Head of caudate nucleus (tissue), 42 donors: ENCODE measurements around the gene C5orf22.
"Not testable (repeated sequence)": the region's sequence is repeated elsewhere in the genome, so short reads cannot be mapped to it uniquely, and the experiment has no call there.

Experiments used
- DNase-seq, 42 donors: peaks; one replicate each; pipeline versions ENCODE4 v3.0.0 to v3.0.0-alpha.2; 2020 to 2021; ENCODE audit warnings: mixed read lengths in 7 of 42
- intact Hi-C: fragments of 100-400 bp; cut with DNase I; formaldehyde crosslinking; loops from one replicate; pipeline ENCODE4 v1.15.0; 2022

The C5orf22 gene

GRCh38 chr5:31549114-31549513, 17.0 kb downstream of the C5orf22 start:
- intact Hi-C loops, result not testable (repeated sequence)
- DNase-seq, result peak in 37 of 42 donors; percentile 6 to 80 (median 42)

- no peak for DNase-seq
- intact Hi-C loops, result no loop called here
Observed at GRCh38 chr5:31551878-31552277, 19.8 kb downstream of the C5orf22 start.

GRCh38 chr5:31553863-31554262, 21.8 kb downstream of the C5orf22 start:
- intact Hi-C loops, result no loop called here
- DNase-seq, result no peak

- intact Hi-C loops, result no loop called here
- DNase-seq, result no peak
Observed at GRCh38 chr5:31554552-31554951, 22.5 kb downstream of the C5orf22 start.

GRCh38 chr5:31556461-31556860, 24.4 kb downstream of the C5orf22 start:
- no peak for DNase-seq
- intact Hi-C loops, result no loop called here

DNA sequence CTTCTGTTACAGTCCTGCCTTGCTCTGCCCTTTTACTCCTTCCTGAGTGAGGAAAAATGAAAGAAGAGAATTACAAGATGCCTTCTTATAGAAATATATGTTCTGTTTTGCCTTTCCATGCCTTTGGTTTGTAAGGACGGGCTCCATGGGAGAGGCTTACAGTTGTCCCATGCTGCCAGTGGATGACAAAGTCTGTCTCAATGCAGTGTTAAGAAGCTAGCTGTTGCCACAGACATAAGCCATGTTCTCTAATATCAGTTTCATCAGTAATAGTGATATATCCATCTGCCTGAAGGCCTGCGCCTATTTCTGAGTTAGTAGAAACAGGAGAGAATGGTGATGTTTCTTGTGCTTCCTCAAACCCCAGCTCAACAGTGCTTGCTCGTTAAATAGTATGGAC, 27.8 kb downstream of the C5orf22 start:
- DNase-seq, result no peak
- intact Hi-C loops, result no loop called here

DNA sequence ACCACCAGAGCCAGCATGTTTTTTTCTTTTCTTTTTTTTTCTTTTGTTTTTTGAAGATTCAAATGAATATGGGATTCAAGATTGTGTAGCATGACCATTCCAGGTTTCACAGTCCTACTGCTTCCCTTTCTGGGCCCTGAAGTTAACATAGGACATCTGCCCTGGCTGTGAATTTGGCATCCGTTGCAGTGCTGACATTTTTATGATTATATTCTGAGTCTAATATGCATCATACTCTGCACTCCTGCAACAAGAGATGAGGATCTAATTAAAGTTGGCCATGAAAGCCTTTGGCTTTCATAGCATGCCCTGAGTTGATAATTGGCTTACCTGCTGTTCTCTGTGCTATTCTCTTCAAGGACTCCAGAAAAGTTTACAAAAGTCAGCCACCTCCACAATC, 29.8 kb downstream of the C5orf22 start:
- intact Hi-C loops, result no loop called here
- DNase-seq, result no peak

- intact Hi-C loops, result no loop called here
- no peak for DNase-seq
Observed at GRCh38 chr5:31563216-31563615, 31.1 kb downstream of the C5orf22 start.

- intact Hi-C loops, DNase-seq: not testable (repeated sequence)
Observed at GRCh38 chr5:31566362-31566761, 34.3 kb downstream of the C5orf22 start.

GRCh38 chr5:31568302-31568835, 36.3 kb downstream of the C5orf22 start:
- DNase-seq, result no peak
- intact Hi-C loops, result no loop called here

GRCh38 chr5:31569068-31569467, 37.0 kb downstream of the C5orf22 start:
- intact Hi-C loops, result no loop called here
- no peak for DNase-seq

- no peak for DNase-seq
- intact Hi-C loops, result no loop called here
Observed at GRCh38 chr5:31573494-31574142, 41.5 kb downstream of the C5orf22 start.

DNA sequence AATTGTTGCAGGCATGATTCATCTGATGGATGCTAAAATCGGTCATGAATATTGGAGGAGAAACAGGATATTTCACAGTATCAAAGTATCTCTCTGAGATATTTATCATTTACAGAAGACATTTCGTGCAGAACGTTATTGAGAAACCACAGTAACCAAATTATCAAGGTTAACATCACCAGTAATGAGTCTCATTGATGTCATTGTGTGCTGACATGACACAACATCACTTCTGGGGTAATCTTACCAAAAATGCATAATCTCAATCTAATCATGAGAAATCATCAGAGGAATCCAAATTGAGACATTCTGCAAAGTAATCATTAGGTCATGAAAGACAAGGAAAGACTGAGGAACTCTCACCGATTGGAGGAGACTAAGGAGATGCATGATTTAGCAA, 42.7 kb downstream of the C5orf22 start:
- intact Hi-C loops, result no loop called here
- no peak for DNase-seq

GRCh38 chr5:31577438-31577837, 45.3 kb downstream of the C5orf22 start:
- DNase-seq, result no peak
- intact Hi-C loops, result no loop called here

GRCh38 chr5:31579558-31579957, 47.5 kb downstream of the C5orf22 start:
- no peak for DNase-seq
- intact Hi-C loops, result no loop called here

DNA sequence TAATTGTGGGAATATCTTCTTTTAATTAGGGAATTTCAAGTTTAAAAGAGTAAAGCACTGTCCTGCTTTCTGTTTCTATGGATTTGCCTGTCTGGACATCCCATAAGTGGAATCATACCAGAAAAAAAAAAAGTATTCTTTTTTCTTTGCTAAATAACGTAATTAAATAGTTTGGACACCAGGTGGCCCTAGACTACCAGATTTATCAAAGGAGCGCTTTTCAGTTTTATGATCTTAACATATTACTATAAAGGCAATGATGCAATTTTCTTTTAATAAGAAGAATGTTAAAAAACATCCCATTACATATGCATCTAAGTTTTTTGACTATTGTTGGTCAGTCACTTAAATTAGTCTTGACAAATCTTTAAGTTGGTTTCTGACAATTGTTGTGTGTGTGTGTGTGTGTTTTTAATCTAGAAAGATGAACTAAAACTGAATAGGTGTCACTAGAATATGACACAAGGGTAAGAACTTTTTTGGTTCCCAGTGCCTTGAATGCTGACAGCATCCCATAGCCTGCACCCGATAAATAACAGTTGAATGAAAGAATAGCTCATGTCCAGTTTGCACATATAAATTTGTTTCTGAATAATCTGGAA, 49.5 kb downstream of the C5orf22 start:
- DNase-seq, result peak in 7 of 42 donors; percentile 7 to 48 (median 26)
- intact Hi-C loops, result loop anchor here (5.0 to 10.0 kb wide), 3 partner anchors 53 to 503 kb away; partner anchors contain the start of gene PDZD2

DNA sequence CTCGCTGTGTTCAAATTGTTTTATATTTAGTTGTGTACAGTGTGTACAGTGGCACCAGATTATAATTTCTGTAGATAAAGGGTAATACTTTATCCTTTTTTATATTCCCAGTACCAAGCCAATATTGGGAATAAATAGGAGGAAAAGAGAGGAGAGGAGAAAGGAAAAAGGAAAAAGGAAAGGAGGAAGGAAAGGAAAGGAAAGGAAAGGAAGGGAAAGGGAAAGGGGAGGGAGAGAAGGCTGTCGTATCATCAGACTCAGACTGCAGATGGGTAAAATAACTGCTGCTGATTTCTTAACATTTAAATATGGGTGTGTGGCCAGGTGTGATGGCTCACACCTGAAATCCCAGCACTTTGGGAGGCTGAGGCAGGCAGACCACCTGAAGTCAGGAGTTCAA, 51.0 kb downstream of the C5orf22 start:
- intact Hi-C loops, result loop anchor here (5.0 to 10.0 kb wide), 3 partner anchors 52 to 502 kb away; partner anchors contain the start of gene PDZD2
- no peak for DNase-seq

DNA sequence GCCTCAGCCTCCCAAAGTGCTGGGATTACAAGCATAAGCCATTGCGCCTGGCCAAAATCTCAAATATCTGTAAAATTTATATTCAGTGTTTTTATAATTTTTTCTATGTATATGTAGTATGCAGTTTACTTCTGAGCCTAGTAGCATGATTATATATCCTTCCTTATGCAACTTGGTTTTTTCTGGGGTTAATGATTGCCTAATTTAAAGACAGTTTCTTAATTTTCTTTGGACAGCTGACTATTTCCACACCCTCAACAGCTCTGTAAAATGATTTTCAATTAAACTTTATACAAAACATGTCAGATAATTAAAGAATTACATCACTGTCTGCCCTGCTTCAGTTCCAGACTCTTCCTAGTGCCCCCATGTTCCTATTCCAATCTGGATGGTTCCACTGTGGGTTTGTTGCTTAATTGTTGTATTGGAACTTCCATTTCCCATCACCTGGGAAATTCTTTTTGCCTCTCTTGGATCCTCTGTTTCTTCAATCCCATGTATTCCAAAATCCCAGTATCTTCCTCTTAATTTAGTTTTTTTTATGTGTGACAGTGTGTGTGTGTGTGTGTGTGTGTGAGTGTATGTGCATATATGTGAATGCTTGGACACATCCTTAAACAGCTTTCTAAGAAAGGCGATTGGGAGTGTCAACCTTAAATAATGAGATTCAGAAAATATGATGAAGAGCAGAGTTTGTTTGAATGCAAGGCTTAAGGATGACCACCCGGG, 53.2 kb downstream of the C5orf22 start:
- DNase-seq, result no peak
- intact Hi-C loops, result loop anchor here (10.0 kb wide), 2 partner anchors 49 to 499 kb away; partner anchors contain the start of gene PDZD2

GRCh38 chr5:31585895-31586270, 53.8 kb downstream of the C5orf22 start:
- no peak for DNase-seq
- intact Hi-C loops, result loop anchor here (10.0 kb wide), 2 partner anchors 49 to 499 kb away; partner anchors contain the start of gene PDZD2

- DNase-seq, result no peak
- intact Hi-C loops, result loop anchor here (10.0 kb wide), 2 partner anchors 47 to 497 kb away; partner anchors contain the start of gene PDZD2
Observed at GRCh38 chr5:31587546-31587945, 55.4 kb downstream of the C5orf22 start.
